Neural progenitor cell (in vitro differentiated cells): ENCODE measurements around the gene GMCL2. TPM values are rescaled to one million over a fixed set of nuclear protein-coding genes. Genes with fewer than 3 reads are reported as not detected.

ENCODE experiments used
- DNase-seq: peaks from one replicate; pipeline ENCODE4 v3.0.0-alpha.2; 2016; ENCODE audit warnings: low spot score
- H2AFZ ChIP-seq: fragments of 200-600 bp; sonication (generic); replicated peaks from 2 replicates; pipeline ENCODE4 v1.6.1; 2016; ENCODE audit warnings: antibody characterized with exemption
- H3F3A ChIP-seq: fragments of 200-600 bp; sonication (generic); 2 replicates; pipeline ENCODE4 v1.6.1; 2016; ENCODE audit warnings: antibody characterized with exemption, low read depth
- H3K27ac ChIP-seq: fragments of 200-600 bp; sonication (generic); 2 replicates; pipeline ENCODE4 v1.5.1; 2016; ENCODE audit warnings: mild to moderate bottlenecking
- H3K27me3 ChIP-seq: fragments of 200-600 bp; sonication (generic); 2 replicates; pipeline ENCODE4 v1.6.1; 2016; ENCODE audit warnings: mild to moderate bottlenecking, moderate library complexity
- H3K36me3 ChIP-seq: fragments of 200-600 bp; sonication (generic); 2 replicates; pipeline ENCODE4 v1.5.1; 2016
- H3K4me1 ChIP-seq: fragments of 200-600 bp; sonication (generic); 2 replicates; pipeline ENCODE4 v1.6.1; 2016; ENCODE audit warnings: mixed run types
- H3K4me2 ChIP-seq: fragments of 200-600 bp; sonication (generic); 2 replicates; pipeline ENCODE4 v1.6.1; 2016
- H3K4me3 ChIP-seq: fragments of 200-600 bp; sonication (generic); 2 replicates; pipeline ENCODE4 v1.5.1; 2016
- H3K79me2 ChIP-seq: fragments of 200-600 bp; sonication (generic); 2 replicates; pipeline ENCODE4 v1.6.1; 2016; ENCODE audit warnings: low read depth
- H3K9ac ChIP-seq: fragments of 200-600 bp; sonication (generic); 2 replicates; pipeline ENCODE4 v1.6.1; 2016
- H3K9me3 ChIP-seq: fragments of 200-600 bp; sonication (generic); 2 replicates; pipeline ENCODE4 v1.5.1; 2016; ENCODE audit warnings: low read depth
- H4K20me1 ChIP-seq: fragments of 200-600 bp; sonication (generic); 2 replicates; pipeline ENCODE4 v1.6.1; 2016; ENCODE audit warnings: low read depth
- H3K27ac Mint-ChIP-seq: 3 replicates; pipeline ENCODE4 v1.8.0; 2021; ENCODE audit warnings: mixed read lengths
- H3K27me3 Mint-ChIP-seq: 2 replicates; pipeline ENCODE4 v1.8.0; 2022; ENCODE audit warnings: low read depth, mild to moderate bottlenecking, inconsistent platforms, moderate library complexity, mixed read lengths; ENCODE audit not compliant: insufficient read depth
- H3K36me3 Mint-ChIP-seq: 3 replicates; pipeline ENCODE4 v1.8.0; 2021; ENCODE audit warnings: mixed read lengths
- H3K4me1 Mint-ChIP-seq: 3 replicates; pipeline ENCODE4 v1.8.0; 2021; ENCODE audit warnings: mixed read lengths
- H3K4me3 Mint-ChIP-seq: 3 replicates; pipeline ENCODE4 v1.8.0; 2021; ENCODE audit warnings: mild to moderate bottlenecking, moderate library complexity, mixed read lengths
- H3K9me3 Mint-ChIP-seq: 3 replicates; pipeline ENCODE4 v1.8.0; 2020; ENCODE audit warnings: mixed read lengths
- CTCF ChIP-seq: fragments of 200-600 bp; sonication (generic); IDR thresholded peaks from 2 replicates; pipeline ENCODE4 v1.5.1; 2017; ENCODE audit warnings: antibody characterized with exemption, mild to moderate bottlenecking
- EZH2 ChIP-seq: fragments of 200-600 bp; sonication (generic); IDR thresholded peaks from 2 replicates; pipeline ENCODE4 v1.6.1; 2017; ENCODE audit warnings: antibody characterized with exemption, mild to moderate bottlenecking, moderate library complexity
- EZH2phosphoT487 ChIP-seq: fragments of 200-600 bp; sonication (generic); IDR thresholded peaks from 2 replicates; pipeline ENCODE4 v1.6.1; 2017; ENCODE audit warnings: antibody characterized with exemption
- total RNA-seq: library from RNA; depleted of rRNA; stranded (reverse); fragments of >200 nt; gene quantifications from 2 replicates; pipeline ENCODE4 v1.2.3, GENCODE V29; 2015; ENCODE audit warnings: low replicate concordance

GMCL2 gene
- total RNA-seq, 1 donor from 2014 or later = not detected

GRCh38 chr5:178152491-178153444 lies 34.4 kb downstream of the GMCL2 start:
- Histone ChIP-seq H3K27me3 (no peaks in the 10 kb centered on the region), H3K4me3 (peak overlapping the region; percentile 83), H3K9ac (peak overlapping the region; percentile 75), H3F3A (peaks cover 14% of the 10 kb centered on the region), H3K36me3 (no peaks in the 10 kb centered on the region), H3K79me2 (peaks cover 20% of the 10 kb centered on the region), H3K9me3 (no peaks in the 10 kb centered on the region), H3K4me1 (peaks cover 4% of the 10 kb centered on the region), H3K27ac (no peak overlapping the region), H3K4me2 (peak overlapping the region; percentile 87), H4K20me1 (peaks cover 10% of the 10 kb centered on the region), H2AFZ (no peak overlapping the region)
- Mint-ChIP-seq H3K4me1 (peaks cover 17% of the 10 kb centered on the region), H3K27ac (no peak overlapping the region), H3K9me3 (no peaks in the 10 kb centered on the region), H3K36me3 (peaks cover 19% of the 10 kb centered on the region), H3K4me3 (peak overlapping the region; percentile 96), H3K27me3 (peaks cover 4% of the 10 kb centered on the region)
- TF ChIP-seq EZH2 = no peak
- TF ChIP-seq EZH2phosphoT487 = no peak
- no peak for TF ChIP-seq CTCF
- DNase-seq = peak; percentile 55

DNA sequence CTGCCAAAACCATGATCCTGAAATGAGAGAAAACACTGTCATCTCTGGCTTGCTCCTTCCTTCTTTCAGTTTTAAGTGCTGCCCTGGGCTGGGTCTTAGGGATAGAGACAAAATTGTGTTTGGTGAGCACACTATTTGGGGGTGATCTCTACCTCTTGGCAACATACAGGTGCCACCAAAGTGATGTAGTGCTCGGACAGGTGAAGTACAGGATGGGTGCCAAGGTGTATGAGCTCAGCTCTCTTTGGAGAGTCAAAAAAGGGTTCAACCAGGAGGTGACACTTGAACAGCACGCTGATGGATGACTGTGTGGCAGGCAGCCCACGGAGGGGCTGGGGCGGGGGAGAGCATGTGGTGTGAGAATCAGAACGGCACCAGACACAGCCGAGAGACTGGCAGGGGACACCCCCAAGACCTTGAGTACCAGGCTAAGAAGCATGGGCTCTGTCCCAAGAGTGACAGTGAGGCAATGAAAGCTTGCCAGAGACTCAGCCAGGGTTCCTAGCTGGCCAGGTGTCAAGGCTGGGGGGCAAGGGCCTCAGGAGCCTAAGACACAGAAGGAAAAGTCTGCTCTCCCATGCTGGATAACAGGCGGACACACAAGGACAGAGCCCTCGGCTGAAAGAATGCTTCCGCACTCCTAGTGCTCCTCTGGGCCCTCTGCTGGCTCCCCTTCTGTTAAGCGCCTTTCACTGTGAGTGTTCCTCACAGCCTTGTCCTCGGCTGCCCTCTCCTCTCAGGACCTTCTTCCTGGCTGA lies 36.0 kb downstream of the GMCL2 start:
- peak; percentile 47 for DNase-seq

More for the DNA sequence above, 36.0 kb downstream of the GMCL2 start:
- no peaks in the 10 kb centered on the region for H3K27me3 ChIP-seq
- TF ChIP-seq EZH2phosphoT487 (no peak), CTCF (no peak), EZH2 (no peak)
- H3K9me3 ChIP-seq = no peaks in the 10 kb centered on the region
- H3K4me3 ChIP-seq = no peak overlapping the region
- H2AFZ ChIP-seq = no peak overlapping the region
- peaks cover 31% of the 10 kb centered on the region for H3K36me3 Mint-ChIP-seq
- H3K9me3 Mint-ChIP-seq = no peaks in the 10 kb centered on the region
- peaks cover 20% of the 10 kb centered on the region for H3K79me2 ChIP-seq
- H3K4me1 Mint-ChIP-seq = peaks cover 17% of the 10 kb centered on the region
- H3K27ac Mint-ChIP-seq = no peak overlapping the region
- H4K20me1 ChIP-seq = peaks cover 13% of the 10 kb centered on the region
- peaks cover 4% of the 10 kb centered on the region for H3K27me3 Mint-ChIP-seq
- no peak overlapping the region for H3K9ac ChIP-seq
- H3K27ac ChIP-seq = no peak overlapping the region
- no peak overlapping the region for H3K4me2 ChIP-seq
- no peaks in the 10 kb centered on the region for H3K36me3 ChIP-seq
- peak overlapping the region; percentile 61 for H3K4me3 Mint-ChIP-seq
- peaks cover 4% of the 10 kb centered on the region for H3K4me1 ChIP-seq
- H3F3A ChIP-seq = peaks cover 14% of the 10 kb centered on the region
